ENCODE results near the gene TLR5. TPM values are rescaled to one million over a fixed set of nuclear protein-coding genes. Genes with fewer than 3 reads are reported as not detected.

Gene TLR5
- total RNA-seq, 1 donor from 2014 or later = 0.79 TPM

DNA sequence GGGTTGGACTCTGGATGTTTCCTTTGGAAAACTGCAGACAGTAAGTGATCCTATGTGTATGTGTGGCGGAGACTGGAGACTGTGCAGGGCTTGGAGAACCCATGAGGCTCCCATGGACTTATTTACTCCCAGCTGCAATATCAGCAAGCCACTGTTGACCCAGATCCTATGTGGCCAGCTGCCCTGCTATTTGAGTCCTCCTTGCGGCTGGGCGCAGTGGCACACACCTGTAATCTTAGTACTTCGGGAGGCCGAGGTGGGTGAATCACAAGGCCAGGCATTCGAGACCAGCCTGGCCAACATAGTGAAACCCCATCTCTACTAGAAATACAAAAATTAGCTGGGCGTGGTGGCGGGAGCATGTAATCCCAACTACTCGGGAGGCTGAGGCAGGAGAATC, 83.5 kb downstream of the TLR5 start:
- FAIRE-seq (no peak), DNase-seq (ENCODE audit: low read depth) (no peak)
- Histone ChIP-seq H3K27me3 (ENCODE audit: control insufficient read depth, insufficient read depth, low read length) (peaks cover 4% of the 10 kb centered on the region), H3K4me3 (ENCODE audit: low read depth, low read length) (no peak overlapping the region), H3K36me3 (ENCODE audit: control insufficient read depth, insufficient read depth, low read length) (no peaks in the 10 kb centered on the region)
- TF ChIP-seq, protein P1, sequence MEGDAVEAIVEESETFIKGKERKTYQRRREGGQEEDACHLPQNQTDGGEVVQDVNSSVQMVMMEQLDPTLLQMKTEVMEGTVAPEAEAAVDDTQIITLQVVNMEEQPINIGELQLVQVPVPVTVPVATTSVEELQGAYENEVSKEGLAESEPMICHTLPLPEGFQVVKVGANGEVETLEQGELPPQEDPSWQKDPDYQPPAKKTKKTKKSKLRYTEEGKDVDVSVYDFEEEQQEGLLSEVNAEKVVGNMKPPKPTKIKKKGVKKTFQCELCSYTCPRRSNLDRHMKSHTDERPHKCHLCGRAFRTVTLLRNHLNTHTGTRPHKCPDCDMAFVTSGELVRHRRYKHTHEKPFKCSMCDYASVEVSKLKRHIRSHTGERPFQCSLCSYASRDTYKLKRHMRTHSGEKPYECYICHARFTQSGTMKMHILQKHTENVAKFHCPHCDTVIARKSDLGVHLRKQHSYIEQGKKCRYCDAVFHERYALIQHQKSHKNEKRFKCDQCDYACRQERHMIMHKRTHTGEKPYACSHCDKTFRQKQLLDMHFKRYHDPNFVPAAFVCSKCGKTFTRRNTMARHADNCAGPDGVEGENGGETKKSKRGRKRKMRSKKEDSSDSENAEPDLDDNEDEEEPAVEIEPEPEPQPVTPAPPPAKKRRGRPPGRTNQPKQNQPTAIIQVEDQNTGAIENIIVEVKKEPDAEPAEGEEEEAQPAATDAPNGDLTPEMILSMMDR (IDR thresholded peaks at IDR 0.05; ENCODE audit: insufficient read depth, low read length, severe bottlenecking) = no peak

Other genes with a start within 250 kb of the TLR5 start
- gene SUSD4, start 220.9 kb upstream of the TLR5 start, total RNA-seq = 0.79 and 3.1 TPM in 2 replicates

Measured in bronchial epithelial cell (primary cell).